HEK293T (cell line): ENCODE measurements around the gene ERVW-1.
"Not testable (repeated sequence)": the region's sequence is repeated elsewhere in the genome, so short reads cannot be mapped to it uniquely, and the experiment has no call there.

Experiments
- BHLHE40 ChIP-seq: fragments of 450-650 bp; IDR thresholded peaks from 2 replicates; pipeline ENCODE4 v1.6.1; 2016; ENCODE audit warnings: mild to moderate bottlenecking, moderate library complexity, borderline replicate concordance
- CTBP1 ChIP-seq: fragments of 450-650 bp; IDR thresholded peaks from 2 replicates; pipeline ENCODE4 v1.6.1; 2016; ENCODE audit warnings: borderline replicate concordance
- ELF4 ChIP-seq: fragments of 450-650 bp; IDR thresholded peaks from 2 replicates; pipeline ENCODE4 v1.6.1; 2017; ENCODE audit warnings: antibody characterized with exemption
- FOXA1 ChIP-seq: fragments of 450-650 bp; IDR thresholded peaks from 2 replicates; pipeline ENCODE4 v1.6.1; 2016; ENCODE audit warnings: mild to moderate bottlenecking
- FOXM1 ChIP-seq: fragments of 450-650 bp; IDR thresholded peaks from 2 replicates; pipeline ENCODE4 v1.6.1; 2017; ENCODE audit warnings: mild to moderate bottlenecking, borderline replicate concordance
- HDGF ChIP-seq: fragments of 450-650 bp; IDR thresholded peaks from 2 replicates; pipeline ENCODE4 v1.6.1; 2017; ENCODE audit warnings: antibody characterized with exemption, borderline replicate concordance
- LEF1 ChIP-seq: fragments of 450-650 bp; IDR thresholded peaks from 2 replicates; pipeline ENCODE4 v1.6.1; 2017; ENCODE audit warnings: mild to moderate bottlenecking, borderline replicate concordance
- NFRKB ChIP-seq: fragments of 450-650 bp; IDR thresholded peaks from 2 replicates; pipeline ENCODE4 v1.6.1; 2016; ENCODE audit warnings: mild to moderate bottlenecking, moderate library complexity
- PKNOX1 ChIP-seq: fragments of 450-650 bp; IDR thresholded peaks from 2 replicates; pipeline ENCODE4 v1.6.1; 2016
- SP1 ChIP-seq: fragments of 450-650 bp; IDR thresholded peaks from 2 replicates; pipeline ENCODE4 v1.6.1; 2017
- SUZ12 ChIP-seq: fragments of 450-650 bp; IDR thresholded peaks from 2 replicates; pipeline ENCODE4 v1.6.1; 2016; ENCODE audit warnings: mild to moderate bottlenecking
- TARDBP ChIP-seq: fragments of 450-650 bp; IDR thresholded peaks from 2 replicates; pipeline ENCODE4 v1.6.1; 2016
- ZNF384 ChIP-seq: fragments of 450-650 bp; IDR thresholded peaks from 2 replicates; pipeline ENCODE4 v1.6.1; 2016

GRCh38 chr7:92475851-92476590 lies 1.7 kb downstream of the ERVW-1 start:
- TF ChIP-seq ELF4, SP1, CTBP1, BHLHE40, FOXA1, NFRKB, LEF1, PKNOX1, SUZ12, HDGF, ZNF384, TARDBP, FOXM1: not testable (repeated sequence)
